Upper lobe of left lung (tissue), 4 donors: ENCODE results near the gene FANCC.

Experiments
- CTCF ChIP-seq, 6 experiments: fragments of 450-650 bp in 4 of 6; fragments of 200-600 bp in 2 of 6; sonication (generic) in 2 of 6; IDR thresholded peaks; one replicate each; pipeline ENCODE4 v1.5.1; 2016 to 2019; ENCODE audit warnings: antibody characterized with exemption in 6 of 6
- POLR2A ChIP-seq, 4 donors: fragments of 450-650 bp; IDR thresholded peaks; one replicate each; pipeline ENCODE4 v1.5.1; 2016 to 2017; ENCODE audit warnings: antibody characterized with exemption in 4 of 4, mild to moderate bottlenecking in 2 of 4

GRCh38 chr9:95365766-95366165, 48.3 kb upstream of the FANCC start:
- no peak for TF ChIP-seq CTCF (IDR thresholded peaks at IDR 0.05)
- no peak for TF ChIP-seq POLR2A (IDR thresholded peaks at IDR 0.05)
